Muscle layer of duodenum (tissue), 2 donors: Measurements from ENCODE around the gene SMARCD2.
"Not testable (repeated sequence)": the region's sequence is repeated elsewhere in the genome, so short reads cannot be mapped to it uniquely, and the experiment has no call there.

ENCODE experiments used
- H3K27ac ChIP-seq: one replicate; pipeline ENCODE4 v1.7.0; 2013; ENCODE audit warnings: mild to moderate bottlenecking, low read length
- H3K27me3 ChIP-seq: one replicate; pipeline ENCODE4 v1.7.0; 2013; ENCODE audit warnings: low read depth, mild to moderate bottlenecking, control low read depth, low read length
- H3K36me3 ChIP-seq, 2 donors: one replicate each; pipeline ENCODE4 v1.7.0; 2013; ENCODE audit warnings: low read length in 2 of 2, control low read depth in 1 of 2, mild to moderate bottlenecking in 1 of 2; ENCODE audit not compliant: insufficient read depth in 2 of 2, control insufficient read depth in 1 of 2
- H3K4me1 ChIP-seq, 2 donors: one replicate each; pipeline ENCODE4 v1.7.0; 2013; ENCODE audit warnings: low read length in 2 of 2, mild to moderate bottlenecking in 2 of 2, control low read depth in 1 of 2, moderate library complexity in 1 of 2; ENCODE audit not compliant: insufficient read depth in 2 of 2, control insufficient read depth in 1 of 2
- H3K4me3 ChIP-seq, 2 donors: one replicate each; pipeline ENCODE4 v1.7.0; 2013; ENCODE audit warnings: low read length in 2 of 2, low read depth in 1 of 2, mild to moderate bottlenecking in 1 of 2
- H3K9me3 ChIP-seq, 2 donors: one replicate each; pipeline ENCODE4 v1.7.0; 2013; ENCODE audit warnings: low read length in 2 of 2, control low read depth in 1 of 2, mild to moderate bottlenecking in 1 of 2; ENCODE audit not compliant: control insufficient read depth in 1 of 2
- donor health status: healthy.

SMARCD2 gene

GRCh38 chr17:63842540-63843386 is at the start of gene SMARCD2:
TSS of gene SMARCD2 (minus strand) at chr17:63842685. CDS start at chr17:63842674, 11 bp downstream.
- H3K27me3 ChIP-seq, result no peaks in the 10 kb centered on the region
- peak within 1 kb of the TSS; percentile 88 to 93 for H3K4me3 ChIP-seq
- H3K9me3 ChIP-seq, result no peaks in the 10 kb centered on the region
- H3K36me3 ChIP-seq, result peaks cover 0 to 4% of the 10 kb centered on the region in 2 donors
- peaks cover 11 to 48% of the 10 kb centered on the region in 2 donors for H3K4me1 ChIP-seq
- peak within 1 kb of the TSS; percentile 84 for H3K27ac ChIP-seq

DNA sequence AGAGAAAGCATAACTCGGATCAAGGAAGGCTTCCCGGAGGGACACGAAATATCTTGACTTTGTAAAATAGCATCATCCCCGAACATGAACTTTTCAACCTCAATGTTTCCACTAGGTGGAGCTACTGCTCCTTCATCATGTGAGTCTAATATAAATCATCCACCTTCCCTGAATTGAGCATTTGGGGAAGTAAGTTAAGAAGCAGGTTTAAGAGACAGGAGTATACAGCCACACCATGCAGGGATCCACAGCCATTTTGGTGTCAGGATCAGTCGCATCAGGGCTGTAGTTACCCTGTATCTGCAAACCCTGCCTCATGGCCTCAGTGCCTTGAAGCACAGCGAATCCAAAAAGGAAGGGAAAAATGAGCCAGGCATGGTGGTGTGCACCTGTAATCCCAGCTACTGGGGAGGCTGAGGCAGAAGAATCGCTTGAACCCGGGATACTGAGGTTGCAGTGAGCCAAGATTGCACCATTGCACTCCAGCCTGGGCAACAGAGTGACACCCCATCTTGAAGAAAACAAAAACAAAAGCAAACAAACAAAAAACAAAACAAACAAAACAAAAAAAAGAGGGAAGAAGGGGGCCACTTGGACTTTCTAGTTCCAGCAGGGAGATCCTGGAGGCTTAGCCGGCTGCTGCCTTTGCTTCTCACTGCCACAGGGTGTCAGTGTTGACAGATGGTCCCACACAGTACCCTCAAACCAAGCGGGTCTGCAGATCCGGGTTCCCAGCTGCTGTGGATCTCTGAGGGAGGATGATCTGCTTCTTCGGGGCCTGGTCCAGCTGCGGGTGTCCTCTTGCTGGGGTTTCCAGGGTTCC is 46.8 kb upstream of the SMARCD2 start:
- H3K4me3 ChIP-seq, H3K27me3 ChIP-seq, H3K9me3 ChIP-seq, H3K4me1 ChIP-seq, H3K27ac ChIP-seq, H3K36me3 ChIP-seq: not testable (repeated sequence)

DNA sequence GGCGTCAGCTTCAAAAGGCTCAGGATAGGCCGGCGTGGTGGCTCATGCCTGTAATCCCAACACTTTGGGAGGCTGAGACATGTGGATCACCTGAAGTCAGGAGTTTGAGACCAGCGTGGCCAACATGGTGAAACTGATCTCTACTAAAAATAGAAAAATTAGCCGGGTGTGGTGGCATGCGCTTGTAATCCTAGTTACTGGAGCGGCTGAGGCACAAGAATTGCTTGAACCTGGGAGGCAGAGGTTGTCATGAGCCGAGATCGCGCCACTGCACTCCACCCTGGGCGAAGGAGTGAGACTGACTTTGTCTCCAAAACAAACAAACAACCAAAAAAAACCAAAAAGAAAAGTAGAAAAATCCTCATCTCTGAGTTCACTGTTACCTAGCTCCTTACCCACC is 42.6 kb upstream of the SMARCD2 start:
- H3K27me3 ChIP-seq, H3K9me3 ChIP-seq, H3K36me3 ChIP-seq, H3K4me3 ChIP-seq, H3K27ac ChIP-seq, H3K4me1 ChIP-seq: not testable (repeated sequence)

DNA sequence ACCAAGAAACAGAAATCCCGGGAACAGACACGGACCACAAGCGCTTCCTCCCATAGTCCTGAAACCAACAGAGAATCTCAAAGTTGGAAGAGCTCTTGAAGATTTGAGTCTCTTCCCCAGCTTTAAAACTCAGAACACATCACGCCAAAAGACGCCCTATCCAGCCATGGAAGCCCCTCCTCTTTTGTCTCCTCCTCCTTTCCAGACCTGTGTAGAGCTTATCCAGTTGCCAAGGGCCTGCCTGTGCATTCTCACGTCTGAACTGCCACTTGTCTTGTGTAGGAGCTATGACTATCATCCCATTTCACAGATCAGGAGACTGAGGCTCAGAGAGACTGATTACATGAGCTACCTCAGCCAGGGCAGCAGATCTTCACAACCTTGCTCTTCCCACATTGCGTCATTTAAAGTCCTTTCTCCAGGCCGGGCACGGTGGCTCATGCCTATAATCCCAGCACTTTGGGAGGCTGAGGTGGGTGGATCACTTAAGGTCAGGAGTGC is 40.2 kb upstream of the SMARCD2 start:
- H3K4me1 ChIP-seq, H3K27me3 ChIP-seq, H3K36me3 ChIP-seq, H3K27ac ChIP-seq, H3K4me3 ChIP-seq, H3K9me3 ChIP-seq: not testable (repeated sequence)

DNA sequence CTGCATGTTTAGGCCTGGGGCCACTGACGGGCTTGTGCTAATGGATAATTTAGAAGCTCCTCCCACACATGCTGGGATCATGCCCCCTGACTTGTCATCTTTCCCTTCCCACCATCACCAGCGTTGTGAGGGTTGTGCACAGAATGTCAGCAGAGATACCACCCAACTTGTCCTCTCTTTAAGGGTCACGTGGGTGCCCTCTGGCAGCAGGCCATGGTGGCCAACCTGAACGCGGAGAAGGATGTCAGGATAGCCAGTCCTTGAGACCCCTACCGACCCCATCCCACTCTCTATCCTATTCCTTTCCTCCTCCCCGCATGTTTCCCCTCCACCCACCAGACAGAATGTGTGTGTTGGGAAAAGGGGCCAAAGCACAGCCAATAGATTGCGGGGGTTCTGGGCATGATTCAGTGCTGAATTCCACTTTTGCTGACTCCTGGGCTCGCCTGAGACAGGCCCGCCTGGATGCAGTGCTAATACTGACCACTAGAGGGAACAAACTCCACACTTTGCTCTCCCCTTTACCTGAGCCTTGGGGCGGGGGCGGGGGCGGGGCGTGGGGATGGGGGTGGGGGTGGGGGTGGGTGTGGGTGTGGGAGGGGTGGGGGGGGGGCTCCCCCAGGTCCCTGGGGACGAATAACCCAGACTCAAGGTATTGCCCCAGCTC is 39.6 kb upstream of the SMARCD2 start, which contains the start of gene GH2:
TSS of gene GH2 (minus strand) at position 10 of the 667 bp plus-strand sequence. CDS start 143 bp downstream, outside the sequence.
- Histone ChIP-seq H3K4me1 (no peaks in the 10 kb centered on the region), H3K27ac (no peak within 1 kb of the TSS), H3K4me3 (no peak within 1 kb of the TSS), H3K9me3 (no peaks in the 10 kb centered on the region), H3K27me3 (no peaks in the 10 kb centered on the region), H3K36me3 (no peaks in the 10 kb centered on the region)

- not testable (repeated sequence) for H3K27me3 ChIP-seq, H3K4me3 ChIP-seq
These were observed 38.9 kb upstream of the SMARCD2 start for GRCh38 chr17:63881337-63881736.

GRCh38 chr17:63880706-63881105 is 38.2 kb upstream of the SMARCD2 start:
- Histone ChIP-seq H3K27me3 (no peaks in the 10 kb centered on the region), H3K27ac (no peak overlapping the region), H3K4me3 (no peak overlapping the region), H3K36me3 (no peaks in the 10 kb centered on the region), H3K4me1 (no peaks in the 10 kb centered on the region), H3K9me3 (no peaks in the 10 kb centered on the region)

More at GRCh38 chr17:63881337-63881736, 38.9 kb upstream of the SMARCD2 start:
- H3K36me3 ChIP-seq, H3K27ac ChIP-seq, H3K4me1 ChIP-seq, H3K9me3 ChIP-seq: not testable (repeated sequence)

GRCh38 chr17:63878413-63878812 is 35.9 kb upstream of the SMARCD2 start:
- H3K27me3 ChIP-seq, H3K4me3 ChIP-seq, H3K36me3 ChIP-seq, H3K4me1 ChIP-seq, H3K9me3 ChIP-seq, H3K27ac ChIP-seq: not testable (repeated sequence)

DNA sequence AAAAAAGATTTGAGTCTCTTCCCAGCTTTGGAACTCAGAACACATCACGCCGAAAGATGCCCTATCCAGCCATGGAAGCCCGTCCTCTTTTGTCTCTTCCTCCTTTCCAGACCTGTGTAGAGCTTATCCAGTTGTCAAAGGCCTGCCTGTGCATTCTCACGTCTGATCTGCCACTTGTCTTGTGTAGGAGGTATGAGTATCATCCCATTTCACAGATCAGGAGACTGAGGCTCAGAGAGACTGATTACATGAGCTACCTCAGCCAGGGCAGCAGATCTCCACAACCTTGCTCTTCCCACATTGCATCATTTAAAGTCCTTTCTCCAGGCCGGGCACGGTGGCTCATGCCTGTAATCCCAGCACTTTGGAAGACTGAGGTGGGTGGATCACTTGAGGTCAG is 32.2 kb upstream of the SMARCD2 start:
- not testable (repeated sequence) for H3K4me1 ChIP-seq, H3K4me3 ChIP-seq, H3K27ac ChIP-seq, H3K36me3 ChIP-seq, H3K9me3 ChIP-seq, H3K27me3 ChIP-seq

GRCh38 chr17:63874061-63874626 is 31.7 kb upstream of the SMARCD2 start:
- H3K27me3 ChIP-seq, H3K36me3 ChIP-seq, H3K27ac ChIP-seq, H3K4me1 ChIP-seq, H3K9me3 ChIP-seq, H3K4me3 ChIP-seq: not testable (repeated sequence)

- H3K9me3 ChIP-seq, H3K27me3 ChIP-seq, H3K27ac ChIP-seq, H3K4me1 ChIP-seq, H3K4me3 ChIP-seq, H3K36me3 ChIP-seq: not testable (repeated sequence)
These were observed 31.1 kb upstream of the SMARCD2 start, which contains the start of gene CSH2 for GRCh38 chr17:63873577-63873976. TSS of gene CSH2 (minus strand) at chr17:63873677. CDS start at chr17:63873614, 63 bp downstream.
